ENCODE data around the gene GREB1. TPM values are rescaled to one million over a fixed set of nuclear protein-coding genes. Genes with fewer than 3 reads are reported as not detected.

GREB1 gene
- total and polyA plus RNA-seq, 2 donors: 0.24 to 0.43 TPM

GRCh38 chr2:11589316-11589940 is 55.6 kb downstream of the GREB1 start:
- peaks cover 0 to 2% of the 10 kb centered on the region in 2 donors for H3K27me3 ChIP-seq (ENCODE audit: control insufficient read depth in 2 of 2, insufficient read depth in 1 of 2, low read length in 1 of 2)
- H3K4me3 ChIP-seq (ENCODE audit: low read length in 2 of 2): no peak overlapping the region
- no peak for DNase-seq (ENCODE audit: low read depth in 6 of 9, low spot score in 9 of 9)
- H3K36me3 ChIP-seq (ENCODE audit: control insufficient read depth in 2 of 2, insufficient read depth in 2 of 2, low read length in 1 of 2): no peaks in the 10 kb centered on the region
- H3K27ac ChIP-seq (ENCODE audit: low read depth in 1 of 2, low read length in 1 of 2): no peak overlapping the region
- no peaks in the 10 kb centered on the region for H3K4me1 ChIP-seq (ENCODE audit: control insufficient read depth in 2 of 2, insufficient read depth in 2 of 2, low read length in 2 of 2)
- no peaks in the 10 kb centered on the region for H3K9me3 ChIP-seq (ENCODE audit: control insufficient read depth in 2 of 2, insufficient read depth in 1 of 2, low read length in 1 of 2)
- 90% methylated on average over 12 of the region's 12 CpGs for WGBS

GRCh38 chr2:11590193-11590592 is 56.3 kb downstream of the GREB1 start:
- 98% methylated on average over 9 of the region's 9 CpGs for WGBS
- no peak overlapping the region for H3K4me3 ChIP-seq (ENCODE audit: low read length in 2 of 2)
- H3K9me3 ChIP-seq (ENCODE audit: control insufficient read depth in 2 of 2, insufficient read depth in 1 of 2, low read length in 1 of 2): no peaks in the 10 kb centered on the region
- no peak overlapping the region for H3K27ac ChIP-seq (ENCODE audit: low read depth in 1 of 2, low read length in 1 of 2)
- no peak for DNase-seq (ENCODE audit: low read depth in 6 of 9, low spot score in 9 of 9)
- H3K27me3 ChIP-seq (ENCODE audit: control insufficient read depth in 2 of 2, insufficient read depth in 1 of 2, low read length in 1 of 2): peaks cover 0 to 2% of the 10 kb centered on the region in 2 donors
- H3K36me3 ChIP-seq (ENCODE audit: control insufficient read depth in 2 of 2, insufficient read depth in 2 of 2, low read length in 1 of 2): no peaks in the 10 kb centered on the region
- H3K4me1 ChIP-seq (ENCODE audit: control insufficient read depth in 2 of 2, insufficient read depth in 2 of 2, low read length in 2 of 2): no peaks in the 10 kb centered on the region

- peaks cover 0 to 2% of the 10 kb centered on the region in 2 donors for H3K27me3 ChIP-seq (ENCODE audit: control insufficient read depth in 2 of 2, insufficient read depth in 1 of 2, low read length in 1 of 2)
- H3K9me3 ChIP-seq (ENCODE audit: control insufficient read depth in 2 of 2, insufficient read depth in 1 of 2, low read length in 1 of 2): no peaks in the 10 kb centered on the region
- DNase-seq (ENCODE audit: low read depth in 6 of 9, low spot score in 9 of 9): no peak
- H3K4me3 ChIP-seq (ENCODE audit: low read length in 2 of 2): no peak overlapping the region
- H3K4me1 ChIP-seq (ENCODE audit: control insufficient read depth in 2 of 2, insufficient read depth in 2 of 2, low read length in 2 of 2): no peaks in the 10 kb centered on the region
- H3K27ac ChIP-seq (ENCODE audit: low read depth in 1 of 2, low read length in 1 of 2): no peak overlapping the region
- H3K36me3 ChIP-seq (ENCODE audit: control insufficient read depth in 2 of 2, insufficient read depth in 2 of 2, low read length in 1 of 2): no peaks in the 10 kb centered on the region
- 94% methylated on average over 8 of the region's 8 CpGs for WGBS
These were observed 57.2 kb downstream of the GREB1 start for GRCh38 chr2:11591091-11591490.

- Histone ChIP-seq H3K4me1 (ENCODE audit: control insufficient read depth in 2 of 2, insufficient read depth in 2 of 2, low read length in 2 of 2) (no peaks in the 10 kb centered on the region), H3K9me3 (ENCODE audit: control insufficient read depth in 2 of 2, insufficient read depth in 1 of 2, low read length in 1 of 2) (no peaks in the 10 kb centered on the region), H3K27me3 (ENCODE audit: control insufficient read depth in 2 of 2, insufficient read depth in 1 of 2, low read length in 1 of 2) (peaks cover 0 to 2% of the 10 kb centered on the region in 2 donors), H3K36me3 (ENCODE audit: control insufficient read depth in 2 of 2, insufficient read depth in 2 of 2, low read length in 1 of 2) (no peaks in the 10 kb centered on the region), H3K4me3 (ENCODE audit: low read length in 2 of 2) (no peak overlapping the region), H3K27ac (ENCODE audit: low read depth in 1 of 2, low read length in 1 of 2) (no peak overlapping the region)
- no peak for DNase-seq (ENCODE audit: low read depth in 6 of 9, low spot score in 9 of 9)
- WGBS: 96% methylated on average over 53 of the region's 53 CpGs
These were observed 59.1 kb downstream of the GREB1 start for GRCh38 chr2:11592671-11593574.

- DNase-seq (ENCODE audit: low read depth in 6 of 9, low spot score in 9 of 9): no peak
- 97% methylated on average over 10 of the region's 10 CpGs for WGBS
- H3K9me3 ChIP-seq (ENCODE audit: control insufficient read depth in 2 of 2, insufficient read depth in 1 of 2, low read length in 1 of 2): no peaks in the 10 kb centered on the region
- H3K4me3 ChIP-seq (ENCODE audit: low read length in 2 of 2): no peak overlapping the region
- no peaks in the 10 kb centered on the region for H3K36me3 ChIP-seq (ENCODE audit: control insufficient read depth in 2 of 2, insufficient read depth in 2 of 2, low read length in 1 of 2)
- no peaks in the 10 kb centered on the region for H3K4me1 ChIP-seq (ENCODE audit: control insufficient read depth in 2 of 2, insufficient read depth in 2 of 2, low read length in 2 of 2)
- H3K27me3 ChIP-seq (ENCODE audit: control insufficient read depth in 2 of 2, insufficient read depth in 1 of 2, low read length in 1 of 2): no peaks in the 10 kb centered on the region
- H3K27ac ChIP-seq (ENCODE audit: low read depth in 1 of 2, low read length in 1 of 2): no peak overlapping the region
These were observed 63.0 kb downstream of the GREB1 start for GRCh38 chr2:11596801-11597200.

- Histone ChIP-seq H3K27me3 (ENCODE audit: control insufficient read depth in 2 of 2, insufficient read depth in 1 of 2, low read length in 1 of 2) (no peaks in the 10 kb centered on the region), H3K27ac (ENCODE audit: low read depth in 1 of 2, low read length in 1 of 2) (no peak overlapping the region), H3K4me3 (ENCODE audit: low read length in 2 of 2) (no peak overlapping the region), H3K4me1 (ENCODE audit: control insufficient read depth in 2 of 2, insufficient read depth in 2 of 2, low read length in 2 of 2) (no peaks in the 10 kb centered on the region), H3K36me3 (ENCODE audit: control insufficient read depth in 2 of 2, insufficient read depth in 2 of 2, low read length in 1 of 2) (no peaks in the 10 kb centered on the region), H3K9me3 (ENCODE audit: control insufficient read depth in 2 of 2, insufficient read depth in 1 of 2, low read length in 1 of 2) (no peaks in the 10 kb centered on the region)
- no peak for DNase-seq (ENCODE audit: low read depth in 6 of 9, low spot score in 9 of 9)
- WGBS: 94% methylated on average over 10 of the region's 10 CpGs
These were observed 63.8 kb downstream of the GREB1 start for GRCh38 chr2:11597538-11598225.

GRCh38 chr2:11598228-11598731 is 64.4 kb downstream of the GREB1 start:
- WGBS: 85% methylated on average over 9 of the region's 9 CpGs
- DNase-seq (ENCODE audit: low read depth in 6 of 9, low spot score in 9 of 9): no peak
- Histone ChIP-seq H3K4me1 (ENCODE audit: control insufficient read depth in 2 of 2, insufficient read depth in 2 of 2, low read length in 2 of 2) (no peaks in the 10 kb centered on the region), H3K9me3 (ENCODE audit: control insufficient read depth in 2 of 2, insufficient read depth in 1 of 2, low read length in 1 of 2) (no peaks in the 10 kb centered on the region), H3K27me3 (ENCODE audit: control insufficient read depth in 2 of 2, insufficient read depth in 1 of 2, low read length in 1 of 2) (no peaks in the 10 kb centered on the region), H3K27ac (ENCODE audit: low read depth in 1 of 2, low read length in 1 of 2) (no peak overlapping the region), H3K36me3 (ENCODE audit: control insufficient read depth in 2 of 2, insufficient read depth in 2 of 2, low read length in 1 of 2) (no peaks in the 10 kb centered on the region), H3K4me3 (ENCODE audit: low read length in 2 of 2) (no peak overlapping the region)

- Histone ChIP-seq H3K36me3 (ENCODE audit: control insufficient read depth in 2 of 2, insufficient read depth in 2 of 2, low read length in 1 of 2) (no peaks in the 10 kb centered on the region), H3K27ac (ENCODE audit: low read depth in 1 of 2, low read length in 1 of 2) (no peak overlapping the region), H3K9me3 (ENCODE audit: control insufficient read depth in 2 of 2, insufficient read depth in 1 of 2, low read length in 1 of 2) (no peaks in the 10 kb centered on the region), H3K27me3 (ENCODE audit: control insufficient read depth in 2 of 2, insufficient read depth in 1 of 2, low read length in 1 of 2) (no peaks in the 10 kb centered on the region), H3K4me1 (ENCODE audit: control insufficient read depth in 2 of 2, insufficient read depth in 2 of 2, low read length in 2 of 2) (no peaks in the 10 kb centered on the region), H3K4me3 (ENCODE audit: low read length in 2 of 2) (no peak overlapping the region)
- no peak for DNase-seq (ENCODE audit: low read depth in 6 of 9, low spot score in 9 of 9)
- WGBS: 91% methylated on average over 7 of the region's 7 CpGs
These were observed 68.8 kb downstream of the GREB1 start for GRCh38 chr2:11602563-11603204.

Measured in thymus (tissue), 11 donors.